Suppressor macrophage (primary cell): ENCODE data around the gene NUP214.
"Not testable (repeated sequence)": the region's sequence is repeated elsewhere in the genome, so short reads cannot be mapped to it uniquely, and the experiment has no call there.

Experiments used
- DNase-seq, 4 experiments: peaks; one replicate each; pipeline ENCODE4 v3.0.0-alpha.2; 2020 to 2022

The NUP214 gene

DNA sequence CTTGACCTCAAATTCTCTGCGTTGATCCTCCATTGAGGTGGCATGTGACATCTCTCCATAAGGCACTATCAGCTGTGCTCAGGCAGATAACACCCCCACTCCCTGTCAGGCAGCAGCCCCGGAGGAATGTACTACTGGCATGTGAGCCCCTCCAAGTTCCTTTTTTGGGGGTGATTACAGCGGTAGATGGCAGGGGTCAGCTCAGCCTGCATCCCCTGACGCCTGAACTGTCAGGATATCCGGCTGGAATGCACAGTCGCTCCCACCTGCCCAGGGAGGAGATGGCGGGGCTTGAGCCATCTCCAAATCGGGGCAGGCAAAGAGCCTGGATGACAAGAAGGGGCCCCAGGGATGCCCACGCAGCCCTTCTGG is 110.1 kb downstream of the NUP214 start:
- DNase-seq: no peak

GRCh38 chr9:131236161-131236560 is 110.8 kb downstream of the NUP214 start:
- no peak for DNase-seq

GRCh38 chr9:131236761-131237160 is 111.4 kb downstream of the NUP214 start:
- DNase-seq: no peak

DNA sequence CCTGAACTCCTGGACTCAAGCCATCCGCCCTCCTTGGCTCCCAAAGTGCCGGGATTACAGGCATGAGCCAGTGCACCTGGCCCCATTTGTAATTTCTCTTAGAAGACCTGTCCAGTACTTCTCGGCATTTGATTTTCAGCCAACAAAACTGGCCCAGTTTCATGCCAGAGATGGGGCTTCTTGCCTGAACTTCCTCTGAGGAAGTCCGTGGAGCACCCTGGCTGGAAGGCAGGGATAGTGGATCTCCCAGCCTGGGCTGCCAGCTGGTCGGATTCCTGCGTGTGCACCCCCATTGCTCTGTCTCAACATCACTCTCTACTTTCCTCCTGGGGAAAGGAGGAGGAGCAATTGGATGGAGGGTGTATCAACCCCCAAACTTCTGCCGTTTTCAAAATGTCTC is 111.9 kb downstream of the NUP214 start:
- peak in 1 of 4 experiments; percentile 11 for DNase-seq

DNA sequence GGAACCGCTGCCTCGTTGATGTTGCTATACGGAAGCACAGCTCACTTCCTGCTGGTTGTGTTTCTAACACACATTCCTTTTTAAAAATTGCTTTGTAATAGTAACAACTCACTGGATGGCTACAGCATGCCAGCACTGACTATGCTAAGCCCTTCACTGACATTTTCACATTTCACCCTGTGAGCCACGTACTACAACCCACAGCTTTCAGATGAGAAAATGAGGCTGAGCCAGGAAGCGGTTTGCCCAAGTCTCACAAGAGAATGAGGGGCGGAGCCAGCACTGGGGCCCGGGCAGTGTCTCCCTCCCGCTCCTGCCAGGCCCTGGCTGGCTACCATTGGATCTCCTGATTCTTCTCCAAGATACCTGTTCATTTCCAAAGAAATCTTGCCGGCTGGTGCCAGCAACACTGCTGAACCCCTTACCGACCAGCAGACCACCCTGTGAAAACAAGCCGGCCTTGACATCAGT is 112.6 kb downstream of the NUP214 start:
- DNase-seq: peak; percentile 86 to 91 (median 88)

DNA sequence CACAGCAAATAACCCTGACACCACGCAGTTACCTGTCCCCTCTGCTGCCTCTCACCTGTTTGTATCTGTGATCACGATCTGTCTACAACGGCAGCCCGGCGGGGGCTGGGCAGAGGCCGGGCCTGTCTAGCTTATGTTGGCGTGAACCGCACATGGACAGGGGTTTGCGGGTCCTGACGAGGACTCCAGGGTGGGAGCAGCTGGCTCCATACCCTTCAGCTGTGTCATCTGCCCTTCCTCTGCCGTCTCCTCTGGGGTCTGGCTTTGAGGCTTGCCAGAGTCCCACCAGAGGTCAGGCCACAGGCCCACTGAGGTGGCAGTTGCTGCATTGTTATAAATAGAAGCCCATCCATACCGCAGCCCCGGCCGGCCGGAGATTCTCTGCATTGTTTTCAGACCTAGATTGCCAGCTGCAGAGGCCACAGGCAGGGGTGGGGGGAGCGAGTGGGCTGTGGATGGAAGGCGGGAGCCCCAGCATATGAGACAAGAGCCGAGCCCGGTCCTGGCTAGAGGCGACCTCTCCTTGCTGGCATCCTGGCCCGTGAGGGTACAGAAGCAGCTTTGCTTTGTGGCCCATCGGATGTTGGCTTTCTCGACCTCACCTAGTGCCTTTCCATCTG is 113.1 kb downstream of the NUP214 start:
- DNase-seq: peak in 1 of 4 experiments; percentile 35

- no peak for DNase-seq
Observed at GRCh38 chr9:131239161-131239975, 114.0 kb downstream of the NUP214 start.

GRCh38 chr9:131240047-131240921 is 114.9 kb downstream of the NUP214 start:
- DNase-seq: no peak

DNA sequence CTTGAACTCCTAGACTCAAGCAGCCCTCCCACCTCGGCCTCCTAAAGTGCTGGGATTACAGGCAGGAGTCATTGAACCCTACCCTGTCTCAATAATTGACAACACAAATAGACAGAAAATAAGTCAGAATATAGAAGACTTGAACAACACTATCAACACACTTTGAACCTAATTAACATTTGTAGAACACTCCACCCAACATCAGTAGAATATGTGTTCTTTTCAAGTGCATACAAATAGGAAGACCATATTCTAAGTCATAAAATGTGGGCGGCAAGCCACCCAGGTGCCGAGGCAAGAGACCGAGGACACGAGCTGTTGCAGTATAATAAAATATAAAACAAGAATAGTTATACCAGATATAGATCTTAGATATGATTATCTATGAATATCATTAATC is 118.9 kb downstream of the NUP214 start:
- not testable (repeated sequence) for DNase-seq

DNA sequence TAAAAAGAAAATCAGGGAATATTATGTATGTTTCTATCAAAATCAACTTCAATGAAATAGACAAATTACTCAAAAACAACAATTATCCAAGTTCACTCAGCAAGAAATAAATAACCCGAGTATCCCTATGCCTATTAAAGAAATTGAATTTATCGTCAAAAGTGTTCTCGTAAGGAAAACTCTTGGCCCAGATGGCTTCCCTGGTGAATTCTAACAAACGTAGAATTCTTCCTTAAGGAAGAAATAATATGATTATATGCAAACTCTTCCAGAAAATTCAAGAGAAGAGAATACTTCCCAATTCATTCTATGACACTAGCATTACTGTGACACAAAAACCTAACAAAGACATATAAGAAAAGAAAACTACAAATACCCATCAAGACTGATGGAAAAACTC is 121.2 kb downstream of the NUP214 start:
- no peak for DNase-seq

DNA sequence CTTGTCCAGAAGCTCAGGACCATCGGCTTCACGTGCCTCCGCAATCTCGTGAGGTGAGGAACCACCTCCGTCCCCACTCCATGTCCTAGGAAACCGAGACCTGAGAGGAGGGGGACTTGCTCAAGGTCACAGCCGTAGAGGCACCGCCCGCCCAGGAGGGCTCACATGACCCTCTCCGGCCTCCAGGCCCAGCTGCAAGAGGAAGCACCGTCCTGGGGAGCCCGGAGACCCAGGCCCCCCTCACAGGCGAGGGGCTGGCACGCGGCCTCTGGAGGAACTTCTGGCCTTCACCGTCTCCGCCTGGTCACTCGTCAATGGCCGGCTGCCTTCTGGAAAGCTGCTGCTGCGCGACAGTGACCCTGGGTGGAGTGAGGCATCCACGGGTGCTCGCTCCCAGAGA is 126.7 kb downstream of the NUP214 start:
- DNase-seq: peak; percentile 49 to 78 (median 60)

- peak; percentile 93 to 97 (median 96) for DNase-seq
Observed at GRCh38 chr9:131253891-131254491, 128.6 kb downstream of the NUP214 start.

GRCh38 chr9:131254626-131255025 is 129.2 kb downstream of the NUP214 start:
- peak; percentile 38 to 64 (median 55) for DNase-seq

DNA sequence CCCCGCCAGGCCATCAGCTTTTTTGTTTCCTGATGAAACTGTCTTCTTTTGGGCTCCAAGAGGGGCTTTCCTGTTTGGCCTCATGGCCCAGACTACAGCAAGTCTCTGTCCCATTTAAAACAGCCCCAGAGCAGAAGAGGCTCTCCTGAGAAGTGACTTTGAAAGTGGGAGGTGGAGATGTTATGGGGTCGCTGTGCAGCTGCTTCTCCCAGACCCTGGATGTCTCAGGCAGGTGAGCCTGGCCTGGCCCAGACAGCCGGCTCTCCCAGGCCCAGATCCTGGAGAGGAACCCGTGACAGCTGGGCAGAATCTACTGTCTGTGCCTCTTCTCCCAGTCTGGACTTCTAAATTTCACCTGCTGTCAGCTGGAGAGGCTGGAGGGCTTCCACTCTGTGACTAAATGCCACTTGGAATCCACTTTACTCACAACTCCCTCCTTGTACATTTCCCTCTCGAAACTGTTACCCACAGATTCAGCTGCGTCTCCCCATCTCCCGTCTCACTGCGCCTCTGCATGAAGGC is 130.4 kb downstream of the NUP214 start:
- DNase-seq: peak in 2 of 4 experiments; percentile 36 to 39

DNA sequence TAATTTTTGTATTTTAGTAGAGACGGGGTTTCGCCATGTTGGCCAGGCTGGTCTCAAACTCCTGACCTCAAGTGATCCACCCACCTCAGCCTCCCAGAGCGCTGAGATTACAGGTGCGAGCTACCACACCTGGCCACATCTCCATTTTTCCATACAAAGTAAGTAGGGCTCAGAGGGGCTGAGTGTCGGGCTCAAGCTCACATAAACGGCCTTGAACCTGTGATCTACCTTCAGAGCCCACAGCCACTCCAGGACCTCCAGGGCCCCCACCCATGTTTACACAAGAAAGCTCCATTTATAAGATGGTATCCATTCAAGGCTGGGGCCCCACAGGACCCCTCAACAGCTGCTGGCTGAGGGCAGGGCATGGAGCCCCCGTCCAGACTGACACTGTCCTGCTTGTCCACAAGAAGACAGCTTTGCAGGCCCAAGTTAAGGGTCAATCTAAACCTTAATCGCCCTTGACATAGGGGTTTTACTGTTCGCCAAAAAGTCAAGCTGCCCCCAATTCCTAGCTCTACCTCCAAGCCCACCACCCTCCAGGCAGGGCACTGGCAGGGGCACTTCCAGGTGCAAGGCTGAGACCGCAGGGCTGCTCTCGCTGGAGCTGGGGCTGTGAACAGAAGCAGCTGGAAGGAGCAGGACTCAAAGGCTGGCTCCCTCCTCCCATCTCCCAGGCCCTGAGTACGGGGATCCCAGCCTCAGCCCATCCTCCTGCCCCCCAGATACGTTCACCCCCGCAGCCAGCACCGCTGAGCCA is 132.1 kb downstream of the NUP214 start:
- no peak for DNase-seq

DNA sequence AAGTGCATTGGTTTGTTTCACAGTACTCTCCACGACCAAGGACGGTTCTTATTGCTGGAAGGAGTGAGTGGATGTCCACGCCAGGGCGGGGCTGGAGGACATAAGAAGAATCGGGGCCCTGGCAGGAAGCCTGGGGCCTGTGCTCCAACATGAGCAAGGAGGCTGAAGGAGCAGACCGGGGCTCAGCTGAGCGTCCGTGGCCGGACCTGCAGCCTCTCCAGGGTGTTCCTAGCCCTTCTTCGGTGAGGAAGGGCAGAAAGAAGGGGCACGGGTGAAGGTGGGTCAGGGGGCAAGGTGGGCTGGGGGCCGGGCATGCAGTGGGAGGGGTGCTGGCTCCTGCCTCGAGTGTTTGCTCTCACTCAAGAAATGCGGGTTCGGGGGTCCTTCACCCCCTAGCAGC is 132.8 kb downstream of the NUP214 start:
- DNase-seq: peak in 1 of 4 experiments; percentile 22

- DNase-seq: no peak
Observed at GRCh38 chr9:131258698-131259431, 133.5 kb downstream of the NUP214 start.

DNA sequence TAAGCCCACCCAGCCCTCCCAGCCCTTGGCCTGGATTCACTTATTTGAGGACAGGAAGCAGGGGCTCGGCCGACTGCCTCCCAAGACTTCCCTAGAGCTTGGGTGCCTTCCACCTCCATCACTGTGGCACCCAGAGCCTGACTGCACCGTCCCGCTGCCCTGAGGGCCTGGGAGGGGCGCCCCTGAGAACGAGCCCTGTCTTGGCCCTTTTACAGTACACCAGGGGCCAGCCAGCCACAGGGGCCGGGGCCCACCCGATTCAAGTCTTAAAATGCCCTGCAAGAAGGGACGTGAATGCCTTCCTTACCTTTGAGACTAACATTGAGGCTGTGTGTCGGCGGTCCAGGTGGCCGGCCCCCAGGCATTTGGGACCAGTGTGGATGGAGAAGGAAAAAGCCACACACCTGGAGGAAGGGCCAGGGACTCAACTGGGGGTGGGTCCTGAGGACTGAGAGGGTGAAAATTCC is 134.1 kb downstream of the NUP214 start:
- no peak for DNase-seq

GRCh38 chr9:131259916-131260597 is 134.7 kb downstream of the NUP214 start:
- DNase-seq: no peak
